HL-60 (cell line): ENCODE results near the gene ZDHHC15.
"Not testable (repeated sequence)": the region's sequence is repeated elsewhere in the genome, so short reads cannot be mapped to it uniquely, and the experiment has no call there.

Experiments
- DNase-seq, 2 experiments: peaks; one replicate each; pipeline ENCODE4 v3.0.0-alpha.2; 2010 to 2020; ENCODE audit warnings: low read depth in 1 of 2, low spot score in 1 of 2
- H3K27ac ChIP-seq: fragments of 250-450 bp; sonication (Bioruptor Pico); replicated peaks from 2 replicates; pipeline ENCODE4 v1.5.1; 2020; ENCODE audit warnings: mild to moderate bottlenecking, moderate library complexity
- H3K27me3 ChIP-seq: fragments of 250-450 bp; sonication (Bioruptor Pico); 2 replicates; pipeline ENCODE4 v1.5.1; 2021; ENCODE audit warnings: mild to moderate bottlenecking, moderate library complexity; ENCODE audit not compliant: insufficient read depth, poor library complexity, severe bottlenecking
- H3K4me3 ChIP-seq: replicated peaks from 2 replicates; pipeline ENCODE4 v1.5.1; 2011; ENCODE audit warnings: mild to moderate bottlenecking, control low read depth, low read length; ENCODE audit not compliant: insufficient read depth
- CTCF ChIP-seq: IDR thresholded peaks from one replicate; pipeline ENCODE4 v1.5.1; 2011; ENCODE audit warnings: low read length, control low read depth, inconsistent platforms; ENCODE audit not compliant: insufficient read depth
- GABPA ChIP-seq: IDR thresholded peaks from 2 replicates; pipeline ENCODE4 v1.6.1; 2012; ENCODE audit warnings: low read depth
- POLR2AphosphoS5 ChIP-seq: IDR thresholded peaks from 2 replicates; pipeline ENCODE4 v1.6.1; 2012; ENCODE audit warnings: low read depth
- REST ChIP-seq: IDR thresholded peaks from 2 replicates; pipeline ENCODE4 v1.6.1; 2012; ENCODE audit warnings: low read depth; ENCODE audit not compliant: insufficient replicate concordance
- SPI1 ChIP-seq: IDR thresholded peaks from 2 replicates; pipeline ENCODE4 v1.6.1; 2012; ENCODE audit warnings: low read depth, mild to moderate bottlenecking, borderline replicate concordance

The ZDHHC15 gene

GRCh38 chrX:75544786-75545185, 21.9 kb upstream of the ZDHHC15 start:
- TF ChIP-seq REST (no peak), POLR2AphosphoS5 (no peak)
- Histone ChIP-seq H3K27me3 (no peaks in the 10 kb centered on the region), H3K27ac (no peak overlapping the region), H3K4me3 (no peak overlapping the region)
- DNase-seq, result no peak

DNA sequence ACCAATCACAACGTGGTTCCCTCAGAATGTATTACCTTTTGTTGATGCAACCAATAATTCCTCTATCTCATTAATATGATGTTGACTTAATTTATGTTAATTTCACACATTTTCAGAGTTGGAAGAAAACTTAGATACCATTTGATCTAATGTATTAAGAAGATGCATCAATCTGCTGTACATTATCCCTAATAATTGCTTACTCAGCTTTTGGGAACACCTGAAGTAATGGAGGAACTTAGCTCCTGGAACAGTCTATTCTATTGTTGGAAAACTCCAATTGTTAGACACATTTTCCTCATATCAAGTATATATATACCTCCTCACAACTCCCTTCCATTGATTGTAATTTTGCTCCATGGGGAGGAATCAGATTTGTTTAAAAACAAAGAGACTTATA, 38.9 kb downstream of the ZDHHC15 start:
- TF ChIP-seq POLR2AphosphoS5 (no peak), GABPA (no peak), SPI1 (no peak), REST (no peak), CTCF (no peak)
- no peak for DNase-seq
- Histone ChIP-seq H3K27ac (no peak overlapping the region), H3K4me3 (no peak overlapping the region), H3K27me3 (no peaks in the 10 kb centered on the region)

- H3K27ac ChIP-seq, H3K27me3 ChIP-seq, H3K4me3 ChIP-seq, DNase-seq: not testable (repeated sequence)
Measured at GRCh38 chrX:75461780-75462179, 61.1 kb downstream of the ZDHHC15 start.

DNA sequence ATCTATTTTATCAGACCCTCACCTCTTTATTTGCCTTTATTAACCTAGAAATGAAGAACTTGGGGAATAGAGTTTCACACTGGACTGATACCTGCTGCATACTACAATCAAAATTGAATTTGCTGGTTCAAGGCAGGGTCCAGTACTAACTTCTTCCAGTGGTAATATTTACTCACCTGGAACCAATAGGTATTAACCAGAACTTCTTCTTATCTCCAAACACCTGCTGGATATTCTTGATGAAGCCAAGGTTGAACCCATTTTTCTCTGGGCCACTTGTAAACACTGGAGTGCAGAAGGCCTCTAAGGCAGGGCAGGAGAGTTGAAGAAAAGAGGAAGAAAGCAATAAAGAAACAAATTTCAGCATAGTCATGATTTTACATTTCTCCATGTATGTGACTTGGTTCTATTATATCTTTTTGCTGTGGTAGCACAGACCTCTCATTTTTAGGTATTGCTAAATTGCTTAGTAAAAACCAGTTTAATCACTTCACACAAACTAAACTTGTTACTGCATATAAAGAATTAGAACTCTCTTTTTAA, 101.1 kb downstream of the ZDHHC15 start:
- no peak for DNase-seq

GRCh38 chrX:75407153-75407552, 115.7 kb downstream of the ZDHHC15 start:
- not testable (repeated sequence) for H3K4me3 ChIP-seq, H3K27ac ChIP-seq

More for the DNA sequence above, 101.1 kb downstream of the ZDHHC15 start:
- H3K27ac ChIP-seq, result no peak overlapping the region
- H3K27me3 ChIP-seq, result no peaks in the 10 kb centered on the region
- no peak overlapping the region for H3K4me3 ChIP-seq
- TF ChIP-seq CTCF (no peak), SPI1 (no peak)

GRCh38 chrX:75390470-75390869, 132.4 kb downstream of the ZDHHC15 start:
- H3K27me3 ChIP-seq, result no peaks in the 10 kb centered on the region
- no peak overlapping the region for H3K4me3 ChIP-seq
- no peak overlapping the region for H3K27ac ChIP-seq
- no peak for TF ChIP-seq GABPA
- no peak for DNase-seq

More at GRCh38 chrX:75407153-75407552, 115.7 kb downstream of the ZDHHC15 start:
- DNase-seq, H3K27me3 ChIP-seq: not testable (repeated sequence)
